GM08714 (cell line): ENCODE results near the gene DOC2A.

Experiments
- H3K4me3 ChIP-seq: fragments of 200-500 bp; sonication (Bioruptor generic); 2 replicates; pipeline ENCODE4 v1.5.1; 2014; ENCODE audit warnings: mild to moderate bottlenecking, low read length, inconsistent platforms
- ZNF274 ChIP-seq: IDR thresholded peaks from 2 replicates; pipeline ENCODE4 v1.6.1; 2012; ENCODE audit warnings: mild to moderate bottlenecking, low read depth, low read length

The DOC2A gene

DNA sequence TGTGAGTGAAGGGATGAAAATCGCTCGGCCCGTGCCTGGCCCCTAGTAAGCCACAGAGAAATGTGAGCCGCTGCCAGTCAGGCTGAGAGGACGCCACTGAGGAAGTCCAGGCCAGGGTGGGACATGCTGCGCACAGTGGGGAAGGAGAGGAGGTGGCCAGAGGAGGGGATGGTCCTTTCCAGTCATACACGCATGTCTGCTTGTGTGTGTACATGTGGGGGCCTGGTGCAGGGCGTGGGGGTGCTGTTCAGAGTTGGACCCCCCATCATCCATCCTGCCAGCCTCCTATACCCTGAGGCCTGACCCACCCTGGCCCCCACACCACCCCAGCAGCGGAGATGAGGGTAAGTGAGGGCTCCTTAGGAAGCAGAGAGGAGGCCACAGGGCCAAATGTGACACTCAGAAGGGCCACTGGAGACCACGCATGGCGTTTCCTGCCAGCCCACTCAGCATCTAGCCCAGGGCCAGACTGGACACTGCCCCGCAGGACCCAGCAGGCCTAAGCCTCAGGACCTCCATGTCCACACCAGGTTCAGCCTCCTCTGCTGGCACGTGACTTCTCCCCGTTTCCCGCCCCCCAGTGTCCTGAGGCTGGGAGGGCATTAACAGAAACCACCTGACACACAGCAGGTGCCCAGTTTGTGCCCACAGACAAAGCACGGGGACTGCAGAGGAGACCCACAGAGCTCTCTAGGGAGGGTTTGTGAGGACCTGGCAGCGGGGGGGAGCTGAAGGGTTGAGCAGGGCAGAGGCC is 7.0 kb downstream of the DOC2A start:
- no peak for TF ChIP-seq ZNF274
- no peak overlapping the region for H3K4me3 ChIP-seq

DNA sequence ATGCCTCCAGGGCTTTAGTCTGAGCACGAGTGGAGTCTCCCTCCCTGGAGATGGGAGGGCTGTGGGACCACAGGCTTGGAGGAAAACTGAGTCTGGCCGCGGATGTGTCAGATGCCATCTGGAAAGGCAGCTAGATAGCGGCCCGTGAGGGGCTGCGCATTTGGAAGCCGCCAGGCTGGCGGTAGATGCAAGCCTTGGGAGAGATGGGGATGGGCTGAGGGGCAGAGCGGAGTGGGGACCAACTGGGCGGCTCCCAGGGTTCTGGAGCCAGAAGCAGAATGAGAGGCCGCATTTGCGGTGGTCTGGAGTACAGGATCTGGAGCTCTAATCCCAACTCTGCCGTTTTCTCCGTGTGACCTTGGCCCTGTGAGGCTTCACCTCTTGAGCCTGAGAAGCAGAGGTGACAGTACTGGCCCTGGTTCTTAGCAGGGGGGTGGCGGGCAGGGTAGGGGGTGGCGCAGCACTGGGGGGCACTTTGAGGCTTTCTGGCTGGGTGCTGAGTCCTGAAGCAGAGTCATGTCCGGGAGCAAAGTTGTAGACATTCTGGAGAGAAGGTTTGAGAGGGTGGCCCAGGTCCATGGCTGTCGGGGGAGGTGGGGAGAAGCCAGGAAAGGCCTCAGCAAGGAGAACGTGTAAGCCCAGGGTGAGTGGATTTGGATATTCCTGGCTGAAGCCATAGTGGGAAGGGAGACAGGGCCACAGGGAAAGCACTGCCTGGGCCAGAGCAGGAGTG is 8.0 kb downstream of the DOC2A start:
- TF ChIP-seq ZNF274: no peak
- H3K4me3 ChIP-seq: no peak overlapping the region

- no peak for TF ChIP-seq ZNF274
- H3K4me3 ChIP-seq: no peak overlapping the region
Observed at GRCh38 chr16:30000735-30001631, 9.8 kb downstream of the DOC2A start.

- TF ChIP-seq ZNF274: no peak
- no peak overlapping the region for H3K4me3 ChIP-seq
Observed at GRCh38 chr16:29999605-30000004, 11.2 kb downstream of the DOC2A start.

DNA sequence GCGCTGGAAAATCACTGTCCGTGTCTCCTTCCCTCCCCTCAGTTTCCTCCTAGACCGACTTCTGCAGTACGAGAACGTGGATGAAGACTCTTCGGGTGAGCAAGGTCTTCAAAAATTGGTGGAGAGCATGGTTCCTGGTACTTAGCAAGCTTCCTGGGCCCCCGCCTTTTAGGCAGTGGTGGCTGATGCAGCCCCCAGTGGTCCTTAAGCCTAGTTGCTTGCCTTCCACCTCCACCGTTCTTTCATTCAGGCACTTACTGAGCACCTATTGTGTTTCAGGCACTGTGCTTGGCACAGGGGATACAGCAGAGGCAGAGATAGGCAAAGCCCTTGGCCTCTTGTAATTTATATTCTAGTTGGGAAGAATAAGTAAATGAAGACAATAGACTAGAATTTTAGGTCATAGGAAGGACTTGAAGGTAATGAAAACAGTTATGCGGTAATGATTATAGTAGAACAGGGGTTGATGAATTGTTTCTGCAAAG is 14.0 kb downstream of the DOC2A start:
- peak overlapping the region; percentile 81 for H3K4me3 ChIP-seq
- TF ChIP-seq ZNF274: no peak

DNA sequence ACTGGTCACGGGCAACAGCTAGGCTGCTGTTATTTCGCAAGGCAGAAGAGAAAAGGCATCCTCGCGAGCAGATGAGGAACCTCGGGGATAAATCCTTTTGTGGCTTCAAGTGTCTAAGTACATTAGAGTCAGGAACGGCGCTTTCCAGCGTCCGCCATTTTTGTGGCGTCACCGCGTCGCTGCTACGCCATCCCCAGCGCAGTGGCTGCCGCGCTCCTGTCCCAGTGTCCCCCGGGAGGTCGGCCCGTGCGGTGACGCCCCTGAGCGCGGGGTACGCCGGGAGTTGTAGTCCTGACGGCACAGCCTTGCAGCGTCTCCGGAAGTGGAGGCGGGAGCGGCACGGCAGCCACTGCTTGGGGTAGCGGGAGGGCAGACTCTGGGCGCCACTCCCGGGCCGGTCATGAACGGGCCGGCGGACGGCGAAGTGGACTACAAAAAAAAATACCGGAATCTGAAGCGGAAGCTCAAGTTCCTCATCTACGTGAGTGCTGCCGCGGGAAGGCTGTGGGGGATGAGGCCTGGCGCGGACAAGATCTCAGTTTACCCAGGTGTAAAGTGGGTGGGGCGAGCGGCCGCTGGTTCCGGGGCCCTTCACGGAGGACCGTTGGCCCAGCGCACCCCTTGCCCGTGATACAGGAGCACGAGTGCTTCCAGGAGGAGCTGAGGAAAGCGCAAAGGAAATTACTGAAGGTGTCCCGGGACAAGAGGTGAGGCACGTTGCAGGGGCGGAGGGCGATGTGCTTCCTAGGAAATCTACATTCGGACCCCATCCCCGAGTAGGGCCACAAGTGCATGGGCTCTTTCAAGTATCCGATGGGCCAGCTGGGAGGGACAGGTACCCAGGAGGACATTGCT is 14.7 kb downstream of the DOC2A start, which contains the start of gene INO80E:
TSS of gene INO80E (plus strand) at position 331 of the 855 bp plus-strand sequence. CDS start at position 401, 70 bp downstream.
- no peak for TF ChIP-seq ZNF274

GRCh38 chr16:29995324-29995910 is 15.4 kb downstream of the DOC2A start, which contains the start of gene HIRIP3:
HIRIP3 (minus strand) TSS chr16:29995617; CDS start chr16:29995605, 12 bp downstream.
- TF ChIP-seq ZNF274: no peak
- H3K4me3 ChIP-seq: peak within 1 kb of the TSS; percentile 86

More for the DNA sequence above, 14.7 kb downstream of the DOC2A start, which contains the start of gene INO80E:
- peak within 1 kb of the TSS; percentile 86 for H3K4me3 ChIP-seq

DNA sequence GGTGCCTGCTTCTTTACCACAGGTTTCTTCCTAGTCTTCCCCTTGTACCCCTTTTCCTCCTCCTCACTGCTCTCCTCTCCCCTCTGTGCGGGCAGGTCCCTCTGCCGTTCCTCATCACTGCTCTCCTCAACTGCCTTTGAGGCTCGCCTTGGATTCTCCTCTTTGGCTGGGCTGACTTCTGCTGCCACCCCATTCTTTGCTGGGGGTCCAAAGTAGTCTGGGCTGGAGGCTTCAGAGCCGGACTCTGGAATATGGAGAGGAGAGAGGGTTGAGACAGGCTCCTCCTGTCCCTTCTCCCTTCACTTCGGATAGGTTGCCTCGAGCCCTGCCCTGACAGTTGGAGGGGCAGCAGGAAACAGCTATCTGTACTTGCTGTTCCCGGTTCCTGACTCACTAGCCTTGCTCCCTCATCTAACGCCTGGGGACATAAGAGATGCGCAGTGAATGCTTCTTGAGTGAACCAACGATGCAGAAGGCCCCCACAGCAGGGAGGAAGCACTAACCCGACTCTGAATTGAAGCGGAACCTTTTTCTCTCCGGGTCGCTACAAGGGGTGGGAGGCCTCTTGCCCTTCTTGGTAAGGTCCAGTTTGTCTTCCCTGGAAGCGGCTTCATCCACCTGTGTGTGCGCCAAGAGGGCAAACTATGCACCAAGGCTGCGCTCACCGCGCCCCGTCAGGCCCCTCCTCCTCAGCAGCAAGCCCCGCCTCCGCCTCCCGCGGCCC is 16.1 kb downstream of the DOC2A start:
- H3K4me3 ChIP-seq: peak overlapping the region; percentile 86; the same call in 1 of the 2 replicates
- TF ChIP-seq ZNF274: no peak

GRCh38 chr16:29993903-29994599 is 16.8 kb downstream of the DOC2A start:
- no peak for TF ChIP-seq ZNF274
- no peak overlapping the region; the same call in 1 of the 2 replicates for H3K4me3 ChIP-seq

GRCh38 chr16:29993191-29993902 is 17.5 kb downstream of the DOC2A start:
- TF ChIP-seq ZNF274: no peak
- H3K4me3 ChIP-seq: no peak overlapping the region

- no peak for TF ChIP-seq ZNF274
- no peak overlapping the region for H3K4me3 ChIP-seq
Observed at GRCh38 chr16:29992344-29992967, 18.4 kb downstream of the DOC2A start.
